Measurements from ENCODE around the gene RCC2. TPM values are rescaled to one million over a fixed set of nuclear protein-coding genes. Genes with fewer than 3 reads are reported as not detected.

The RCC2 gene
- total RNA-seq, 1 donor from 2014 or later, result 10.9 TPM

DNA sequence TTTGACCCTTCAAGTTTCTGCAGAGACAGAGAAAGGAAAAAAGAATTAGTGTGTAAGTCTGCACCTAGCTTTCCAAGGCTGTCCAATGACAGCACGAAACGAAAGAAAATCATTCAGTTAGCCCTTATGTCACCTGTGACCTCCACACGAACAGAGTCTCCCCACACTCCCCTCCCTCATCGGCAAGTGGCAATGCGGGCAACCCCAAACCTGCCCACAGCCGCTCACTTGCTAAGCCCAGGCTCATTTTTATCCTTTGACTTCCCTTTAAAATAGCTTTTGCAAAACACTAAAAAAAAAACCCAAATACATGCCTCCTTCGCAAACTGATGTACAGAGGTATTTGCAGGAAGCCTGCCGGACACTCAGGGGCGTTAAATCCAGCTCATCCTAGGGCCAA, 10.3 kb downstream of the RCC2 start:
- H3K4me3 ChIP-seq, result no peak overlapping the region
- peaks cover 8% of the 10 kb centered on the region for H3K4me1 ChIP-seq
- TF ChIP-seq, protein P1, sequence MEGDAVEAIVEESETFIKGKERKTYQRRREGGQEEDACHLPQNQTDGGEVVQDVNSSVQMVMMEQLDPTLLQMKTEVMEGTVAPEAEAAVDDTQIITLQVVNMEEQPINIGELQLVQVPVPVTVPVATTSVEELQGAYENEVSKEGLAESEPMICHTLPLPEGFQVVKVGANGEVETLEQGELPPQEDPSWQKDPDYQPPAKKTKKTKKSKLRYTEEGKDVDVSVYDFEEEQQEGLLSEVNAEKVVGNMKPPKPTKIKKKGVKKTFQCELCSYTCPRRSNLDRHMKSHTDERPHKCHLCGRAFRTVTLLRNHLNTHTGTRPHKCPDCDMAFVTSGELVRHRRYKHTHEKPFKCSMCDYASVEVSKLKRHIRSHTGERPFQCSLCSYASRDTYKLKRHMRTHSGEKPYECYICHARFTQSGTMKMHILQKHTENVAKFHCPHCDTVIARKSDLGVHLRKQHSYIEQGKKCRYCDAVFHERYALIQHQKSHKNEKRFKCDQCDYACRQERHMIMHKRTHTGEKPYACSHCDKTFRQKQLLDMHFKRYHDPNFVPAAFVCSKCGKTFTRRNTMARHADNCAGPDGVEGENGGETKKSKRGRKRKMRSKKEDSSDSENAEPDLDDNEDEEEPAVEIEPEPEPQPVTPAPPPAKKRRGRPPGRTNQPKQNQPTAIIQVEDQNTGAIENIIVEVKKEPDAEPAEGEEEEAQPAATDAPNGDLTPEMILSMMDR (IDR thresholded peaks at IDR 0.05; ENCODE audit: borderline replicate concordance), result no peak
- DNase-seq, result no peak
- H3K27ac ChIP-seq (replicated peaks), result no peak overlapping the region
- H3K36me3 ChIP-seq, result peaks cover 45% of the 10 kb centered on the region
- intact Hi-C loops (cut with micrococcal nuclease), result no loop called here
- no peaks in the 10 kb centered on the region for H3K9me3 ChIP-seq (replicated peaks)
- no peaks in the 10 kb centered on the region for H3K27me3 ChIP-seq (ENCODE audit: low read depth)

DNA sequence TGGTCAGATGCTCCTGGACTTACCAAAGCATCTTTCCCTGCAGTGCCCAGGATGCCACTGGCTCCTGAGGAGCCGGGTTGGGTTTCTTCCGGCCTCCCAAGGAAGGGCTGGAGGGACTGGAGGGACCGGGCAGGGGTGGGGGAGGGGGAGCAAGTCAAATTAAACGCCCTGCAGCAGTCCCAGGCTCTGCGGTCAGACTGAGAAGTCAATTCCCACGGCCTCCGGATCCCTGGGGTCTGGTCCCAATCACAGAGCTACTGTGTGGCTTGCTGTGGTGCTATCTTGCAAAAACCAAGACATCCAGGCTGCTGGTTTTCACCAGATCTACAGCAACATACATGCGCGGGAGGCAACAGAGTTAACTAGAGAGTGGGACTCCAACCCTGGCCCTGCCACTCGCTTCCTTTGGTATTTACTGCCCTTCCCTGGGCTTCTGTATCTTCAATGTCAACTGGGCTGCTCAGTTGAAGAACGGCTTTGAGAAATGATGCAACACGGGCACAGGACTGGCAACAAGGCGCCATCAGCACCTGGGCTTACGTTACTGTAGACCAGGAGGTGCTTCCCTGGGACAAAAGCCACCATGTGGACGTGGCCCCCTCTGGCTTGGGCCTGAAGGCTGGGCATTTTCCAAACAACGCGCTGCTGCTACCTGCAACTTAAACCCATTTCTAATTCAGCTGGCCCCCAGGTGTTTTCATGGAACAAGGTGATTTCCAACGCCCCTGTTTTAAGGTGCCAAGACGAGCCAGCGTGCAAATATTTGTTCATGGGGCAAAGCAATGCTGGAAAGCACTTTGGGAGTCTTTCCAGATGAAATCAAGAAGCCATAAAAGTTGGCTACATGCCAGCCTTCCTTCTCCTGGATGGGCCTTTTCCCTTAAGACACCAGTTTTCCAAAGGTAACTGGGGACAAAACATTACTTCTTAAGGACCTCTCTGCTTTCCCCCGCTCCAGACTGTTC, 11.5 kb downstream of the RCC2 start:
- Histone ChIP-seq H3K27ac (replicated peaks) (no peak overlapping the region), H3K4me1 (peaks cover 20% of the 10 kb centered on the region), H3K4me3 (no peak overlapping the region), H3K27me3 (ENCODE audit: low read depth) (no peaks in the 10 kb centered on the region), H3K36me3 (peaks cover 51% of the 10 kb centered on the region), H3K9me3 (replicated peaks) (no peaks in the 10 kb centered on the region)
- TF ChIP-seq, protein P1 (IDR thresholded peaks at IDR 0.05; ENCODE audit: borderline replicate concordance), result no peak
- no peak for DNase-seq
- intact Hi-C loops (cut with micrococcal nuclease), result no loop called here

DNA sequence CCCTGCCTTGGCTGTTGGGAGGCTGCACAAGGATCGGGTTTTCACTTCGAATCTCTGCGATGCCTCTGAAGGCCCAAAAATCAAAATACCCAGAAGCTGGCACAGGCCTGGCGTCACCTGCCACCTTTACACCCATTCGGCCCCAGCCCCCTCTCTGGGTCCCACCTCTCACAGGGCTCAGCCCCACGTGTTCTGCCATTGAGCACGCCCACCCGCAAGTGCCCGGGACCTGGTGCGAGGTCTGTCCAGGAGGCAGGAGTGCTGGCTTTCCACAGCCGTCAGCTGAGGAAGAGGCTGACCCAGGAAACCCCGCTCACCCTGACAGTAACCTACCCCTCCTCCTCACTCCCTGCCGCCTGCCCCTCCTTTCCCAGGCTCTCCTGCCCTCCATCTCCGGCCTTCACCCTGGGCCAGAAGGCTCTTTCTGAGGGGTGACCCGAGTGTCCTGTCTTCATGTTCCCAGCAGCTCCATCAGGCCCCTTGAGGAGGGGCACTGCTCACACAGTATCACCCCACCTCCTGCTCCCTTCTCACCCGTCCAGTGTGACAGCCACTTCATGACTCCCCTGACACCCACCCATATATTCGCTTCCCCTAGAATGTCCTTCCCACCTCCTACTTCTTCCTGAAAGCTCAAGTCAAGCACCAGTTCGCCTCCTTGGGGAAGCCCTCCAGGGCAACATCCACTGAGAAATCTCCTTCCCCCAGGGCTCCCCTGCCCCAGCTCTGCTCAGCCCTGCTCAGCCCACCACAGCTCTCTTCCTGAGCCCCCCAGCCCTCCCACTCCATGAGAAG, 13.5 kb downstream of the RCC2 start:
- TF ChIP-seq, protein P1 (IDR thresholded peaks at IDR 0.05; ENCODE audit: borderline replicate concordance), result no peak
- Histone ChIP-seq H3K9me3 (replicated peaks) (no peaks in the 10 kb centered on the region), H3K4me1 (peaks cover 21% of the 10 kb centered on the region), H3K36me3 (peaks cover 68% of the 10 kb centered on the region), H3K27me3 (ENCODE audit: low read depth) (no peaks in the 10 kb centered on the region), H3K4me3 (no peak overlapping the region), H3K27ac (replicated peaks) (no peak overlapping the region)
- no peak for DNase-seq
- intact Hi-C loops (cut with micrococcal nuclease), result no loop called here

GRCh38 chr1:17423781-17424245, 15.7 kb downstream of the RCC2 start:
- H3K9me3 ChIP-seq (replicated peaks), result no peaks in the 10 kb centered on the region
- peak overlapping the region; percentile 74 for H3K27ac ChIP-seq (replicated peaks)
- H3K27me3 ChIP-seq (ENCODE audit: low read depth), result no peaks in the 10 kb centered on the region
- peak overlapping the region; percentile 7 for H3K4me3 ChIP-seq
- DNase-seq, result peak; percentile 43
- intact Hi-C loops (cut with micrococcal nuclease), result no loop called here
- peaks cover 82% of the 10 kb centered on the region for H3K36me3 ChIP-seq
- TF ChIP-seq, protein P1 (IDR thresholded peaks at IDR 0.05; ENCODE audit: borderline replicate concordance), result no peak
- peaks cover 31% of the 10 kb centered on the region for H3K4me1 ChIP-seq

DNA sequence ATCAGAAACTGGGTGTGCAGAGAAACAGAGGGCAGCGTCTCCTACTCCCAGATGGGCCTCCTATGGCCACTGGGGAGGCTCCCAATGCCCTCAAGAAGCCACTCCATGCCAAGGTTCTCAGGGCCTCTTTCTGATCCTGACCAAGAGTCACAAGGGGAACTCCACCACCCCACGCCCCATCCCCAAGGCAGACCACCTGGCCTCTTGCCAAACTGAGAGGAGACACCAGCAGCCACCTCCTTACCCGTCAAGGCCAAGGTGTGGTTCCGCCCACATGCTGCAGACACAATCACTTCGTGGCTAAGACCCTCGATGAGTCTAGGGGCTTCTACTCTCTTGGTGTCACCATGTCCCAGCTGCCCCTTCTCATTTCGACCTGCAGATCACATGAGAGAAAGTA, 17.0 kb downstream of the RCC2 start:
- Histone ChIP-seq H3K27me3 (ENCODE audit: low read depth) (no peaks in the 10 kb centered on the region), H3K4me3 (no peak overlapping the region), H3K4me1 (peaks cover 31% of the 10 kb centered on the region), H3K27ac (replicated peaks) (no peak overlapping the region), H3K36me3 (peaks cover 81% of the 10 kb centered on the region), H3K9me3 (replicated peaks) (no peaks in the 10 kb centered on the region)
- DNase-seq, result no peak
- TF ChIP-seq, protein P1 (IDR thresholded peaks at IDR 0.05; ENCODE audit: borderline replicate concordance), result no peak
- intact Hi-C loops (cut with micrococcal nuclease), result no loop called here

Measured in left ventricle myocardium inferior (tissue), 1 donor.